Adrenal gland (tissue), 12 donors: ENCODE data around the gene LDB2. TPM values are rescaled to one million over a fixed set of nuclear protein-coding genes. Genes with fewer than 3 reads are reported as not detected.

Experiments
- DNase-seq, 7 donors: peaks; one replicate each; pipeline ENCODE4 v3.0.0-alpha.2; 2019 to 2020
- H3K27ac ChIP-seq, 5 donors: fragments of 200-600 bp; sonication (generic) in 4 of 5; 1 replicate in 3 of 5; 2 replicates in 2 of 5; pipeline versions ENCODE4 v1.5.1 to v1.8.0; 2016 to 2020; ENCODE audit warnings: mild to moderate bottlenecking in 1 of 5
- H3K27me3 ChIP-seq: fragments of 200-600 bp; 2 replicates; pipeline ENCODE4 v1.8.0; 2021
- H3K36me3 ChIP-seq, 2 donors: fragments of 200-600 bp; replicated peaks in 1 of 2; 1 replicate in 1 of 2; 2 replicates in 1 of 2; pipeline versions ENCODE4 v1.5.1 to v1.8.0; 2018 to 2022
- H3K4me1 ChIP-seq, 2 donors: fragments of 200-600 bp; replicated peaks in 1 of 2; 1 replicate in 1 of 2; 2 replicates in 1 of 2; pipeline versions ENCODE4 v1.5.1 to v1.8.0; 2018 to 2021
- H3K4me3 ChIP-seq, 4 donors: fragments of 200-600 bp; sonication (generic) in 3 of 4; one replicate each; pipeline ENCODE4 v1.5.1; 2016 to 2018
- H3K9me3 ChIP-seq, 3 donors: fragments of 200-600 bp; sonication (generic) in 1 of 3; replicated peaks in 1 of 3; 1 replicate in 2 of 3; 2 replicates in 1 of 3; pipeline versions ENCODE4 v1.5.1 to v1.8.0; 2016 to 2021
- POLR2A ChIP-seq, 2 donors: fragments of 450-650 bp; IDR thresholded peaks; one replicate each; pipeline ENCODE4 v1.6.1; 2017; ENCODE audit warnings: antibody characterized with exemption in 2 of 2, mild to moderate bottlenecking in 2 of 2, moderate library complexity in 1 of 2
- WGBS, 4 donors: extraction: QIAGEN DNeasy Blood & Tissue Kit in 2 of 4; methylation state at CpG; one replicate each; pipeline versions ENCODE4 v1.1.5 to v1.1.7; 2013 to 2017; 5-methylcytosine and 5-hydroxymethylcytosine counted together
- intact Hi-C, 2 donors: fragments of 100-400 bp; cut with DNase I; formaldehyde crosslinking; loops; one replicate each; pipeline versions ENCODE4 v1.14.1 to v1.15.0; 2022 to 2023
- polyA plus RNA-seq, 3 donors: library from polyadenylated mRNA; stranded (reverse); fragments of 200-250 nt in 2 of 3; fragments of 350-450 nt in 1 of 3; fragmentation: Illumina TruSeq in 1 of 3; extraction: RNeasy Lipid Tissue Mini Kit (QIAGEN cat#74804) in 1 of 3; gene quantifications; one replicate each; pipeline ENCODE4 v1.2.3, GENCODE V29; 2013 to 2014
- total RNA-seq, 9 donors: library from RNA; depleted of rRNA in 4 of 9; stranded (reverse); fragments of >200 nt in 4 of 9; fragments of 120-200 nt in 1 of 9; fragmentation: NEBNext Ultra II Directional in 1 of 9; extraction: Animal tissue kit (Norgen Biotek cat#: 25700) in 1 of 9; gene quantifications; one replicate each; pipeline versions ENCODE4 v1.1.0 to v1.2.4, GENCODE V29; 2013 to 2023
- TF ChIP-seq, protein P1 (sequence below), 6 experiments: fragments of 450-650 bp in 4 of 6; fragments of 200-600 bp in 2 of 6; sonication (generic) in 1 of 6; IDR thresholded peaks; 1 replicate in 5 of 6; 2 replicates in 1 of 6; pipeline versions ENCODE4 v1.5.1 to v1.8.0; 2016 to 2021; ENCODE audit warnings: antibody characterized with exemption in 6 of 6, mild to moderate bottlenecking in 2 of 6, moderate library complexity in 1 of 6
- donor health status: healthy with polysubstance abuse.
- donor health status: Bipolar disorder and iron deficiency.
- donor health status: DM: yes; HTN: yes; CAD: no.
- donor health status: DM: no; HTN: no; CAD: no.
- donor health status: DM: no; HTN: no; CAD: no.
- donor health status: DM: yes; HTN: yes; CAD: no.

LDB2 gene
- total and polyA plus RNA-seq, 12 donors, result 17.1 to 51.1 (median 27.0) TPM

- Histone ChIP-seq H3K27ac (no peak overlapping the region), H3K27me3 (no peaks in the 10 kb centered on the region), H3K36me3 (no peaks in the 10 kb centered on the region), H3K4me1 (no peaks in the 10 kb centered on the region), H3K4me3 (no peak overlapping the region), H3K9me3 (no peaks in the 10 kb centered on the region)
- WGBS, 4 donors, result 62 to 80% (median 67%) methylated on average over 6 of the region's 6 CpGs
- intact Hi-C loops, result no loop called here
- no peak for DNase-seq
- TF ChIP-seq, protein P1, sequence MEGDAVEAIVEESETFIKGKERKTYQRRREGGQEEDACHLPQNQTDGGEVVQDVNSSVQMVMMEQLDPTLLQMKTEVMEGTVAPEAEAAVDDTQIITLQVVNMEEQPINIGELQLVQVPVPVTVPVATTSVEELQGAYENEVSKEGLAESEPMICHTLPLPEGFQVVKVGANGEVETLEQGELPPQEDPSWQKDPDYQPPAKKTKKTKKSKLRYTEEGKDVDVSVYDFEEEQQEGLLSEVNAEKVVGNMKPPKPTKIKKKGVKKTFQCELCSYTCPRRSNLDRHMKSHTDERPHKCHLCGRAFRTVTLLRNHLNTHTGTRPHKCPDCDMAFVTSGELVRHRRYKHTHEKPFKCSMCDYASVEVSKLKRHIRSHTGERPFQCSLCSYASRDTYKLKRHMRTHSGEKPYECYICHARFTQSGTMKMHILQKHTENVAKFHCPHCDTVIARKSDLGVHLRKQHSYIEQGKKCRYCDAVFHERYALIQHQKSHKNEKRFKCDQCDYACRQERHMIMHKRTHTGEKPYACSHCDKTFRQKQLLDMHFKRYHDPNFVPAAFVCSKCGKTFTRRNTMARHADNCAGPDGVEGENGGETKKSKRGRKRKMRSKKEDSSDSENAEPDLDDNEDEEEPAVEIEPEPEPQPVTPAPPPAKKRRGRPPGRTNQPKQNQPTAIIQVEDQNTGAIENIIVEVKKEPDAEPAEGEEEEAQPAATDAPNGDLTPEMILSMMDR (IDR thresholded peaks at IDR 0.05), result no peak
- TF ChIP-seq POLR2A (IDR thresholded peaks at IDR 0.05), result no peak
Observed at GRCh38 chr4:16770710-16771285, 127.6 kb downstream of the LDB2 start.

DNA sequence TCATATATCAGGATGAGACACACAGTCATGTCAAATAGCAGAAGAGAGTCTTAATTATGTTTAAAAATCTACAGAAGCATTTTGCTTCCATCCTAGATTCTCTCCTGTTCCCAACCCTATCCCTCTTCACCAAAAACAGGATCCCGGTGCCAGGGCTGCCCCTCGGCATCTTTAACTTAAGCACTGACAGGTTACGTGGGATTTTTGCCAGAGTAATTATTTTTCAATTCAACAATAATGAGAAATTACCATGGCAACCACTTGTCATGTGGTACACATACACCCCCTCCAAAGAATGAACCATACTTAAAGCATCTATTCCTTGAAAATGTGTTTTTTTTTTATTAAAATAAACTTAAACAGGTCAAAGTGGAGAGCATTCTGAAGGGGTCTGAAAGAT, 130.6 kb downstream of the LDB2 start:
- H3K4me1 ChIP-seq, result no peaks in the 10 kb centered on the region
- TF ChIP-seq POLR2A (IDR thresholded peaks at IDR 0.05), result no peak
- TF ChIP-seq, protein P1 (IDR thresholded peaks at IDR 0.05), result no peak
- H3K27me3 ChIP-seq, result no peaks in the 10 kb centered on the region
- H3K9me3 ChIP-seq, result no peaks in the 10 kb centered on the region
- H3K27ac ChIP-seq, result no peak overlapping the region
- intact Hi-C loops, result no loop called here
- H3K4me3 ChIP-seq, result no peak overlapping the region
- no peaks in the 10 kb centered on the region for H3K36me3 ChIP-seq
- 86 to 94% (median 93%) methylated on average over 3 of the region's 3 CpGs for WGBS, 4 donors
- no peak for DNase-seq

DNA sequence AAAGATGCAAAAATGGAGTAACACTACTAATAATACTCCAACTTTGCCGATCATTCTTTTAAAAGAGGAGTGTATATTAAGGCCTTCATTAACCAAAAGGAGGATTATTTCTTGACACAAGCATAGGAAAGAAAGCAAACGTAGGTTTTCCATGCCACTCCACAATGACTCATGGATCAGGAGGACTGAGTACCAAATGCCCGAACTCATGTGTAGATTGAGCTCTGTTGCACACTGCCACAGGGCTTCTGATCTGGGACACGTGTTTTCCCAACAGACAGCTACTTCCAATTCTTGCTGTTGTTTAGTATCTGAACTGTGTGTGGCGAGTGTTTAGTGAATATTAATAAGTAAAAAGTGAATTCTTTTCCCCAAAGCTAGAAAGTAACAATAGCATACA, 131.2 kb downstream of the LDB2 start:
- Histone ChIP-seq H3K36me3 (no peaks in the 10 kb centered on the region), H3K4me1 (no peaks in the 10 kb centered on the region), H3K9me3 (no peaks in the 10 kb centered on the region), H3K27ac (no peak overlapping the region), H3K4me3 (no peak overlapping the region), H3K27me3 (no peaks in the 10 kb centered on the region)
- no peak for TF ChIP-seq POLR2A (IDR thresholded peaks at IDR 0.05)
- TF ChIP-seq, protein P1 (IDR thresholded peaks at IDR 0.05), result no peak
- intact Hi-C loops, result no loop called here
- WGBS, 4 donors, result 82 to 88% (median 83%) methylated on average over 5 of the region's 5 CpGs
- DNase-seq, result no peak

- WGBS, 4 donors, result 87 to 92% (median 89%) methylated on average over 5 of the region's 5 CpGs
Observed at GRCh38 chr4:16765546-16765945, 132.9 kb downstream of the LDB2 start.

More at GRCh38 chr4:16765546-16765945, 132.9 kb downstream of the LDB2 start:
- Histone ChIP-seq H3K4me1 (no peaks in the 10 kb centered on the region), H3K36me3 (no peaks in the 10 kb centered on the region), H3K27ac (no peak overlapping the region), H3K4me3 (no peak overlapping the region), H3K9me3 (no peaks in the 10 kb centered on the region), H3K27me3 (no peaks in the 10 kb centered on the region)
- DNase-seq, result no peak
- intact Hi-C loops, result no loop called here
- TF ChIP-seq POLR2A (IDR thresholded peaks at IDR 0.05), result no peak
- TF ChIP-seq, protein P1 (IDR thresholded peaks at IDR 0.05), result no peak
